IMR-90 (cell line): ENCODE data around the gene CD300C.

ENCODE experiments used
- CHD1 ChIP-seq: IDR thresholded peaks from 2 replicates; pipeline ENCODE4 v1.6.1; 2012; ENCODE audit warnings: low read depth, low read length, improper control_type of control experiment
- CTCF ChIP-seq: conservative IDR thresholded peaks from 2 replicates; pipeline ENCODE4 v1.5.1; 2012; ENCODE audit warnings: mild to moderate bottlenecking, low read depth, low read length, improper control_type of control experiment
- MAFK ChIP-seq: IDR thresholded peaks from 2 replicates; pipeline ENCODE4 v1.6.1; 2012; ENCODE audit warnings: low read depth, low read length, improper control_type of control experiment
- MAZ ChIP-seq: IDR thresholded peaks from 2 replicates; pipeline ENCODE4 v1.6.1; 2012; ENCODE audit warnings: low read depth, mild to moderate bottlenecking, low read length, improper control_type of control experiment, moderate library complexity, borderline replicate concordance
- POLR2A ChIP-seq: IDR thresholded peaks from 2 replicates; pipeline ENCODE4 v1.6.1; 2012; ENCODE audit warnings: mild to moderate bottlenecking, low read depth, low read length
- RAD21 ChIP-seq: IDR thresholded peaks from 2 replicates; pipeline ENCODE4 v1.6.1; 2012; ENCODE audit warnings: low read length, improper control_type of control experiment
- RFX5 ChIP-seq: IDR thresholded peaks from 2 replicates; pipeline ENCODE4 v1.8.0; 2012; ENCODE audit warnings: low read depth, mild to moderate bottlenecking, low read length, moderate library complexity

- TF ChIP-seq CTCF (no peak), POLR2A (no peak), RAD21 (no peak), MAFK (no peak), MAZ (no peak), CHD1 (no peak), RFX5 (no peak)
Observed at GRCh38 chr17:74525781-74526288, 20.1 kb downstream of the CD300C start.
